HepG2 (cell line): ENCODE results near the gene RUNX2. TPM values are rescaled to one million over a fixed set of nuclear protein-coding genes. Genes with fewer than 3 reads are reported as not detected.

Experiments
- ATAC-seq: fragments of 200-7000 bp; cut with Tn5 transposase; 3 replicates; pipeline ENCODE4 v1.9.1; 2020; ENCODE audit warnings: mild to moderate bottlenecking, moderate library complexity
- BruUV-seq: library from RNA; stranded (reverse); fragments of 400-500 nt; replicated peaks from 2 replicates; lab custom pipeline; 2021; lab: Mats Ljungman, UMichigan
- CTCF ChIA-PET: fragments of 300-600 bp; formaldehyde crosslinking; extraction: SDS; loops from one replicate; lab custom pipeline; 2021; ENCODE audit warnings: low total read pairs, inconsistent platforms, low intra/inter-chr PET ratio; lab: Yijun Ruan, JAX
- POLR2A ChIA-PET: fragments of 350-600 bp; sonication (Branson Sonifier 250); formaldehyde crosslinking; loops from one replicate; lab custom pipeline; 2020; ENCODE audit warnings: antibody characterized with exemption, inconsistent platforms; lab: Yijun Ruan, JAX
- DNase-seq: peaks from one replicate; pipeline ENCODE4 v3.0.0-alpha.2; 2015; ENCODE audit warnings: low spot score
- FAIRE-seq: peaks from 3 replicates; lab custom pipeline; 2011; peaks lifted over from hg19 to GRCh38; lab: Jason Lieb, UNC
- H2AFZ ChIP-seq: one replicate; pipeline ENCODE4 v1.6.1; 2011; ENCODE audit warnings: low read length, inconsistent platforms
- H3K27ac ChIP-seq: fragments of 300-600 bp; 3 replicates; pipeline ENCODE4 v1.8.0; 2011; ENCODE audit warnings: mixed run types, mild to moderate bottlenecking, mixed read lengths, low read length, inconsistent platforms; ENCODE audit not compliant: insufficient read depth; ENCODE audit errors: extremely low read length
- H3K27me3 ChIP-seq, 2 experiments: fragments of 200-600 bp in 1 of 2; 2 replicates in 1 of 2; 3 replicates in 1 of 2; pipeline versions ENCODE4 v1.6.0 to v1.8.0; 2011; ENCODE audit warnings: low read length in 2 of 2, mild to moderate bottlenecking in 2 of 2, moderate library complexity in 2 of 2, inconsistent platforms in 1 of 2; ENCODE audit not compliant: insufficient read depth in 2 of 2, control insufficient read depth in 1 of 2
- H3K36me3 ChIP-seq, 2 experiments: fragments of 200-600 bp in 1 of 2; replicated peaks in 1 of 2; 2 replicates in 1 of 2; 3 replicates in 1 of 2; pipeline versions ENCODE4 v1.5.1 to v1.8.0; 2011; ENCODE audit warnings: low read length in 2 of 2, inconsistent platforms in 1 of 2; ENCODE audit not compliant: insufficient read depth in 2 of 2, control insufficient read depth in 1 of 2
- H3K4me1 ChIP-seq: 2 replicates; pipeline ENCODE4 v1.5.1; 2012; ENCODE audit warnings: low read length, inconsistent platforms; ENCODE audit not compliant: insufficient read depth
- H3K4me2 ChIP-seq: 2 replicates; pipeline ENCODE4 v1.6.0; 2011; ENCODE audit warnings: low read depth, low read length, inconsistent platforms
- H3K4me3 ChIP-seq, 3 experiments: fragments of 200-600 bp in 1 of 3; sonication (generic), shearing (Covaris generic) in 1 of 3; replicated peaks in 1 of 3; 2 replicates each; pipeline ENCODE4 v1.5.1; 2011 to 2016; ENCODE audit warnings: low read length in 3 of 3, inconsistent platforms in 2 of 3, low read depth in 2 of 3, mild to moderate bottlenecking in 2 of 3, control low read depth in 1 of 3, mixed read lengths in 1 of 3; ENCODE audit not compliant: insufficient read depth in 1 of 3
- H3K79me2 ChIP-seq: one replicate; pipeline ENCODE4 v1.6.1; 2011; ENCODE audit warnings: low read length, inconsistent platforms; ENCODE audit not compliant: insufficient read depth
- H3K9ac ChIP-seq: 2 replicates; pipeline ENCODE4 v1.6.0; 2011; ENCODE audit warnings: mild to moderate bottlenecking, low read depth, low read length, inconsistent platforms; ENCODE audit not compliant: insufficient read depth
- H3K9me3 ChIP-seq: 2 replicates; pipeline ENCODE4 v1.5.1; 2012; ENCODE audit warnings: mild to moderate bottlenecking, low read length
- H4K20me1 ChIP-seq: 2 replicates; pipeline ENCODE4 v1.6.0; 2011; ENCODE audit warnings: inconsistent platforms, mild to moderate bottlenecking, low read length, moderate library complexity; ENCODE audit not compliant: insufficient read depth
- ARNT ChIP-seq: fragments of 450-650 bp; IDR thresholded peaks from 2 replicates; pipeline ENCODE4 v1.6.1; 2017
- CENPBD1 ChIP-seq: sonication (generic); formaldehyde crosslinking; IDR thresholded peaks from 2 replicates; pipeline ENCODE4 v1.8.0; 2022; ENCODE audit warnings: missing genetic modification reagents, low read depth, mild to moderate bottlenecking, borderline replicate concordance
- EEA1 ChIP-seq: sonication (generic); formaldehyde crosslinking; IDR thresholded peaks from 2 replicates; pipeline ENCODE4 v1.5.1; 2020; ENCODE audit warnings: mild to moderate bottlenecking, missing genetic modification reagents, borderline replicate concordance
- ERF ChIP-seq: IDR thresholded peaks from 2 replicates; pipeline ENCODE4 v1.6.1; 2018; ENCODE audit warnings: missing biosample characterization, missing genetic modification reagents
- HES4 ChIP-seq: sonication (generic); formaldehyde crosslinking; IDR thresholded peaks from 2 replicates; pipeline ENCODE4 v1.9.0; 2021; ENCODE audit warnings: mild to moderate bottlenecking, missing genetic modification reagents, borderline replicate concordance
- IRF2 ChIP-seq: IDR thresholded peaks from 2 replicates; pipeline ENCODE4 v1.6.1; 2018; ENCODE audit warnings: missing genetic modification reagents, missing compliant biosample characterization
- MED8 ChIP-seq: sonication (generic); formaldehyde crosslinking; IDR thresholded peaks from 2 replicates; pipeline ENCODE4 v1.8.1; 2023; ENCODE audit warnings: mild to moderate bottlenecking, missing genetic modification reagents; ENCODE audit not compliant: insufficient replicate concordance
- ZBTB10 ChIP-seq: sonication (generic); formaldehyde crosslinking; IDR thresholded peaks from 2 replicates; pipeline ENCODE4 v1.4.0; 2020; ENCODE audit warnings: missing genetic modification reagents, borderline replicate concordance
- ZBTB2 ChIP-seq: sonication (generic); formaldehyde crosslinking; IDR thresholded peaks from 2 replicates; pipeline ENCODE4 v1.8.0; 2022; ENCODE audit warnings: low read depth, missing genetic modification reagents
- ZNF891 ChIP-seq: sonication (generic); formaldehyde crosslinking; IDR thresholded peaks from 2 replicates; pipeline ENCODE4 v1.5.0; 2020; ENCODE audit warnings: mild to moderate bottlenecking, missing genetic modification reagents
- WGBS: methylation state at CpG from one replicate; pipeline ENCODE4 v1.1.6; 2017; ENCODE audit warnings: low lambda C conversion rate; 5-methylcytosine and 5-hydroxymethylcytosine counted together
- in situ Hi-C: cut with HindIII; loops from 2 replicates; pipeline ENCODE4 v1.10.0; 2017; ENCODE audit warnings: low pct_unique_long_range_greater_than_20kb; ENCODE audit not compliant: extremely low pct_ligation_motif_present
- intact Hi-C: fragments of 100-400 bp; cut with micrococcal nuclease; formaldehyde crosslinking; loops from one replicate; pipeline ENCODE4 v1.10.0; 2022; ENCODE audit not compliant: unreplicated experiment
- polyA plus RNA-seq, 8 experiments: library from polyadenylated mRNA; depleted of rRNA in 3 of 8; stranded (reverse) in 7 of 8; unstranded in 1 of 8; fragments of >200 nt; fragmentation: Illumina TruSeq in 4 of 8; extraction: Trizol in 4 of 8; gene quantifications; 2 replicates each; pipeline versions ENCODE4 v1.2.1 to v1.2.3, GENCODE V29; 2011 to 2016; ENCODE audit warnings: low read depth in 4 of 8, missing spikeins in 1 of 8, mixed read lengths in 1 of 8; ENCODE audit not compliant: insufficient read depth in 1 of 8
- total RNA-seq, 5 experiments: library from RNA; depleted of rRNA; stranded (reverse); fragments of >200 nt; fragmentation: Illumina TruSeq; extraction: Trizol; gene quantifications; 2 replicates each; pipeline ENCODE4 v1.2.3, GENCODE V29; 2016; ENCODE audit warnings: low read depth in 1 of 5
- TF ChIP-seq, protein P1 (sequence below): sonication (generic); formaldehyde crosslinking; IDR thresholded peaks from 2 replicates; pipeline ENCODE4 v1.5.0; 2020; ENCODE audit warnings: missing genetic modification reagents
- TF ChIP-seq, protein P2 (sequence below): sonication (generic); formaldehyde crosslinking; IDR thresholded peaks from 2 replicates; pipeline ENCODE4 v1.4.0; 2020; ENCODE audit warnings: missing genetic modification reagents
- TF ChIP-seq, protein P3 (sequence below): sonication (generic); formaldehyde crosslinking; IDR thresholded peaks from 2 replicates; pipeline ENCODE4 v1.4.0; 2020; ENCODE audit warnings: missing genetic modification reagents

Gene RUNX2
- total and polyA plus RNA-seq, 2 of the 13 experiments (the other 11 are each of a cell fraction or from before 2014, with no cell fraction given) = not detected

GRCh38 chr6:45625191-45625664 lies 297.1 kb downstream of the RUNX2 start:
- Histone ChIP-seq H3K4me3 (no peak overlapping the region), H2AFZ (no peak overlapping the region), H3K27me3 (no peaks in the 10 kb centered on the region), H3K9me3 (no peaks in the 10 kb centered on the region), H3K27ac (no peak overlapping the region), H4K20me1 (no peaks in the 10 kb centered on the region), H3K4me2 (no peak overlapping the region), H3K79me2 (no peaks in the 10 kb centered on the region), H3K4me1 (no peaks in the 10 kb centered on the region), H3K36me3 (no peaks in the 10 kb centered on the region), H3K9ac (no peak overlapping the region)
- ATAC-seq = no peak
- WGBS = 18% methylated on average over 5 of the region's 5 CpGs
- FAIRE-seq = no peak
- DNase-seq = no peak
- BruUV-seq = no TSS peak
- TF ChIP-seq IRF2 (CRISPR knock-in tag) (no peak), ZBTB2 (CRISPR knock-in tag) (no peak), ZBTB10 (CRISPR knock-in tag) (no peak), ZNF891 (CRISPR knock-in tag) (no peak), ARNT (no peak), HES4 (CRISPR knock-in tag) (no peak), ERF (CRISPR knock-in tag) (no peak), CENPBD1 (CRISPR knock-in tag) (no peak), EEA1 (no peak), MED8 (CRISPR knock-in tag) (no peak)
- TF ChIP-seq, protein P1, sequence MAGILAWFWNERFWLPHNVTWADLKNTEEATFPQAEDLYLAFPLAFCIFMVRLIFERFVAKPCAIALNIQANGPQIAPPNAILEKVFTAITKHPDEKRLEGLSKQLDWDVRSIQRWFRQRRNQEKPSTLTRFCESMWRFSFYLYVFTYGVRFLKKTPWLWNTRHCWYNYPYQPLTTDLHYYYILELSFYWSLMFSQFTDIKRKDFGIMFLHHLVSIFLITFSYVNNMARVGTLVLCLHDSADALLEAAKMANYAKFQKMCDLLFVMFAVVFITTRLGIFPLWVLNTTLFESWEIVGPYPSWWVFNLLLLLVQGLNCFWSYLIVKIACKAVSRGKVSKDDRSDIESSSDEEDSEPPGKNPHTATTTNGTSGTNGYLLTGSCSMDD (CRISPR knock-in tag) = no peak
- TF ChIP-seq, protein P2, sequence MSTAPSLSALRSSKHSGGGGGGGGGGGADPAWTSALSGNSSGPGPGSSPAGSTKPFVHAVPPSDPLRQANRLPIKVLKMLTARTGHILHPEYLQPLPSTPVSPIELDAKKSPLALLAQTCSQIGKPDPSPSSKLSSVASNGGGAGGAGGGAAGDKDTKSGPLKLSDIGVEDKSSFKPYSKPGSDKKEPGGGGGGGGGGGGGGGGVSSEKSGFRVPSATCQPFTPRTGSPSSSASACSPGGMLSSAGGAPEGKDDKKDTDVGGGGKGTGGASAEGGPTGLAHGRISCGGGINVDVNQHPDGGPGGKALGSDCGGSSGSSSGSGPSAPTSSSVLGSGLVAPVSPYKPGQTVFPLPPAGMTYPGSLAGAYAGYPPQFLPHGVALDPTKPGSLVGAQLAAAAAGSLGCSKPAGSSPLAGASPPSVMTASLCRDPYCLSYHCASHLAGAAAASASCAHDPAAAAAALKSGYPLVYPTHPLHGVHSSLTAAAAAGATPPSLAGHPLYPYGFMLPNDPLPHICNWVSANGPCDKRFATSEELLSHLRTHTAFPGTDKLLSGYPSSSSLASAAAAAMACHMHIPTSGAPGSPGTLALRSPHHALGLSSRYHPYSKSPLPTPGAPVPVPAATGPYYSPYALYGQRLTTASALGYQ (CRISPR knock-in tag) = no peak
- TF ChIP-seq, protein P3, sequence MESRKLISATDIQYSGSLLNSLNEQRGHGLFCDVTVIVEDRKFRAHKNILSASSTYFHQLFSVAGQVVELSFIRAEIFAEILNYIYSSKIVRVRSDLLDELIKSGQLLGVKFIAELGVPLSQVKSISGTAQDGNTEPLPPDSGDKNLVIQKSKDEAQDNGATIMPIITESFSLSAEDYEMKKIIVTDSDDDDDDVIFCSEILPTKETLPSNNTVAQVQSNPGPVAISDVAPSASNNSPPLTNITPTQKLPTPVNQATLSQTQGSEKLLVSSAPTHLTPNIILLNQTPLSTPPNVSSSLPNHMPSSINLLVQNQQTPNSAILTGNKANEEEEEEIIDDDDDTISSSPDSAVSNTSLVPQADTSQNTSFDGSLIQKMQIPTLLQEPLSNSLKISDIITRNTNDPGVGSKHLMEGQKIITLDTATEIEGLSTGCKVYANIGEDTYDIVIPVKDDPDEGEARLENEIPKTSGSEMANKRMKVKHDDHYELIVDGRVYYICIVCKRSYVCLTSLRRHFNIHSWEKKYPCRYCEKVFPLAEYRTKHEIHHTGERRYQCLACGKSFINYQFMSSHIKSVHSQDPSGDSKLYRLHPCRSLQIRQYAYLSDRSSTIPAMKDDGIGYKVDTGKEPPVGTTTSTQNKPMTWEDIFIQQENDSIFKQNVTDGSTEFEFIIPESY = no peak
- ChIA-PET POLR2A (no interaction called here), CTCF (no interaction called here)
- in situ Hi-C loops (no loop called here), intact Hi-C loops (no loop called here)
